Limb (tissue), 2 donors: ENCODE data around the gene MPPE1.
A peak's percentile ranks its signal among the peaks of the same experiment; 100 is the strongest.
"Not testable (repeated sequence)": the region's sequence is repeated elsewhere in the genome, so short reads cannot be mapped to it uniquely, and the experiment has no call there.

Experiments
- DNase-seq, 2 donors: peaks; one replicate each; pipeline ENCODE4 v3.0.0-alpha.2; 2016; ENCODE audit errors: extremely low spot score in 2 of 2

Gene MPPE1, protein sequence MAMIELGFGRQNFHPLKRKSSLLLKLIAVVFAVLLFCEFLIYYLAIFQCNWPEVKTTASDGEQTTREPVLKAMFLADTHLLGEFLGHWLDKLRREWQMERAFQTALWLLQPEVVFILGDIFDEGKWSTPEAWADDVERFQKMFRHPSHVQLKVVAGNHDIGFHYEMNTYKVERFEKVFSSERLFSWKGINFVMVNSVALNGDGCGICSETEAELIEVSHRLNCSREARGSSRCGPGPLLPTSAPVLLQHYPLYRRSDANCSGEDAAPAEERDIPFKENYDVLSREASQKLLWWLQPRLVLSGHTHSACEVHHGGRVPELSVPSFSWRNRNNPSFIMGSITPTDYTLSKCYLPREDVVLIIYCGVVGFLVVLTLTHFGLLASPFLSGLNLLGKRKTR

GRCh38 chr18:11908182-11909060, at the start of gene MPPE1:
MPPE1 (minus strand) TSS chr18:11908317; CDS start chr18:11897264, 11,053 bp downstream.
- peak; percentile 91 for DNase-seq

- no peak for DNase-seq
Measured at GRCh38 chr18:11957636-11958035, 49.5 kb upstream of the MPPE1 start.

GRCh38 chr18:11956371-11957308, 48.5 kb upstream of the MPPE1 start:
- no peak for DNase-seq

DNA sequence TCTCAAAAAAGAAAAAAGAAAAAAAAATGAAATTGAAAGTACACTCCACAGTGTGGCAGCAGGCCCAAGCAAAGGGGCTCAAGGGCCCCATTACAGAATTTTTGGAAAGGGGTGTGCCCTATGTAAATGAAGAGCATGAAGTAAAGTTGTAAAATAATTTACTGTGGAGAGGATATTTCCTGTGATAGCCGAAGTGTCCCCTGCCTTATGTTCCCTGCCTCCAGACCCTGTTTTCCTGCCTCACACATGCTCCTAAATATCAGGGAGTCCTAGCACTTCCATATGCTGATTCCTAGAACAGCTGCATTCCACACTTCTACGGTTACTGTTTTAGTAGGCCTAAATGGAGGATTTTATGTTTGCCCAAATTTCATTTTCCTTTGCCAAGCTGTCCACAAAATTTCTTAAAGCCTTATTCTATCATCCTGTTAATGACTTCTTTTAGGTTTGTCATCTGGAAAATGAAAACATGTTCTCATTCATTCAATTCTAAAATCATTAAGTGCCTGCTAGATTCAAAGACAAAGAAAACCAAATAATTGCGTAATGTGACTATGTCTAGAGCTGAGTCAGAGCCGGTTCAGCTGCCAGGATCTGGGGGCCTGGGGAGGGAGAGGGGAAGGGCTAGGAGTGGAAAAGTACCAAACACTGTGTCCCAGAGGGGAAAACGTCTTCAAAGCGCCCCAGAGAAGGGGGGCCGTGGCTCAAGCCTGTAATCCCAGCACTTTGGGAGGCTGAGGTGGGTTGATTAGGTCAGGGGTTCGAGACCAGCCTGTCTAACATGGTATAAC, 47.3 kb upstream of the MPPE1 start:
- DNase-seq: peak; percentile 83 to 85

- no peak for DNase-seq
Measured at GRCh38 chr18:11953113-11953512, 45.0 kb upstream of the MPPE1 start.

DNA sequence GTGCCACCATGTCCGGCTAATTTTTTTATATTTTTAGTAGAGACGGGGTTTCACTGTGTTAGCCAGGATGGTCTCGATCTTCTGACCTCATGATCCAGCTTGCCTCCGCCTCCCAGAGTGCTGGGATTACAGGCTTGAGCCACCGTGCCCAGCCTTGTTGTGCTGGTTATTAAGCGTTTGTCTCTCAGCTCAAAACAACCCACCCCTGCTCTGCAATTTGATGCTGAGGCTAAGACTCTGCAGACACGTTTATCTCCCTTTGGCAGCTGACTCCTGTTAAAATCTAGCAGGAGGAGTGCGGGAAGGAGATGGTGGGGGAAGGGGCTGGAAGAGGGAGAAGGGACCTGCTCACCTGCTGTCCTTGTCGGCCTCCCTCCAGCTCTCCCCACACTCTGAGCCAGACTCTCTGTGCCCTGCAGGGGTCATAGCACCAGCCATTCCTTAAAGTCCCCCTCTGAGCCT, 43.3 kb upstream of the MPPE1 start:
- DNase-seq: no peak

GRCh38 chr18:11950824-11951223, 42.7 kb upstream of the MPPE1 start:
- DNase-seq: no peak

DNA sequence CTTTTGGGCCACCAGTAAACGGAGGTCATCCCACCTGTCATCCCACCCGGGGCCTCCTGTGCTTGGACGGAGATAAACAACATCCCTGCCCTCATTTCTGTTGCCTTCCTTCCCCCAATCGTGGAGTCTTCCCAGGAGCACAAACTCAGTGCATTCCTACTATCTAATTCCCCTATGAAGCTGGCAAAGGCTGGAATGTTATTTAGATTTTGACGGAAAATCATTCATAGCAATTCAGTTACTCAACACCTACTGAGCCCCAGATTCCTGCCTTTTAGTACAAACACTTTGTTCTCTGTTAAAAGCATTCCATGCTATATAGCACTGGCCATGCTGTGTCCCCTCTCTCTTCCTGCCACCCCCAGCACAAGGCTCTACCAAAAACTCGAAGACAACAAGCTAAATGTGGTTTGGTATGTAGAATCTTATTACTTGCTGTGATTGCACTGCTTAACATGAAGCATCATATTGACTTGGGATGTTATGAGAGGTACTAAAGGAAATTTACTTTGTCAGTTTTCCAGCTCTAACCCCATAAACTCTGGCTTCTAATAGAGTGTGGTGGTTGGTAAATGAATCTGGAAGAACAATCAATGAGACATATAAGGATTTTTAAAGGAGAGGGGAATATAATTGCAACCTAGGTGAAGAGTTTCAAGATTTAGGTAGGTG, 40.9 kb upstream of the MPPE1 start:
- no peak for DNase-seq

- peak; percentile 76 to 78 for DNase-seq
Measured at GRCh38 chr18:11947214-11948191, 39.4 kb upstream of the MPPE1 start.

DNA sequence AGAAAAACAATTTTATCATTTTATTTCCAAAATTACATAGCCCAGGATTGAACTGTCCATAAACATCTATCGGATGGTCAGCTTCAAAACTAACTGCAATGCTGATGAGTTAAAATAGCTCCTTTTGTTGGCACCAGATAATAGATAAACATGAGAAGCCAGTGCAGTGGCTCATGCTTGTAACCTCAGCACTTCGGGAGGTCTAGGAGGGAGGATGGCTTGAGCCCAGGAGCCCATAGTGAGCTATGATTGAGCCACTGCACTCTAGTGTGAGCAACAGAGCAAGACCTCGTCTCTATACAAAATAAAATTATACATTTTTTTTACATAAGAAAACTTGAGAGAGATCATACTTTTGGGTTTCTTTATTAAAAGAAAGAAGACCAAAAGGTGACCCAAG, 38.6 kb upstream of the MPPE1 start:
- no peak for DNase-seq

GRCh38 chr18:11945834-11946659, 37.9 kb upstream of the MPPE1 start:
- not testable (repeated sequence) for DNase-seq

DNA sequence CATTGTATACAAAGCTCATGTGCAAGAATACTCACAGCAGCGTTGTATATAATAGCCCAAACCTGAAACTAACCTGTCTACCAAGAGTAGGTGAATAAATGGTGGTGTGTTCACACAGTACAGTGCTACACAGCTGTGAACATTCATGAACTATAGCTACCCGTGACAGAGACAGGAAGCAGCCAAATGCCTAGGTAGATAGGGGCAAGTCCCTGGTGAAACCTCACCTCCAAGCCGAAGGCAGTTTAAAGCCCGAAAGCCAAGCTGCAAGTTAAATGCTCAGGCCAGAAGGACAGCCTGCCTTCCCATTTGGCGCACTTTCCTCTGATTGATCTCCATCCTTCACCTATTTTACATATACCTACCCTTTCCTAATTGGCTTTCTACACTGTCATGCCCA, 36.7 kb upstream of the MPPE1 start:
- no peak for DNase-seq

DNA sequence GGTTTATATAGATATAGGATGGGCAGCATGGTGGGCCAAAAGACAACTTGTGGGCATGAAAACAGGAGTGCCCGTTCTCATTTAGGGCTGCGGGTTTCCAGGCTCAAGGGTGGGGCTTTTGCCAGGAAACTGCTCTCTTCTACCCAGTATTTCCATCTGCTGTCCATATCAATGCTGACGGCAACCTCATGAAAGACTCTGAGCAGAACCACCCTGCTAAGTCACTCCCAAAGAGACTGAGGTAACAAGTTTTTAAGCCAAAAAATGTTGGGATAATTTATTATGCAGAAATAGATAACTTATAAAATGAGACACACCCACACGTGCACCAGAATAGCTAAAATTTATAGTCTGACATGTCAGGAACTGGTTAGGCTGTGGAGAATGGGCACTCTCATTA, 36.1 kb upstream of the MPPE1 start:
- DNase-seq: no peak

- no peak for DNase-seq
Measured at GRCh38 chr18:11943551-11943950, 35.4 kb upstream of the MPPE1 start.

DNA sequence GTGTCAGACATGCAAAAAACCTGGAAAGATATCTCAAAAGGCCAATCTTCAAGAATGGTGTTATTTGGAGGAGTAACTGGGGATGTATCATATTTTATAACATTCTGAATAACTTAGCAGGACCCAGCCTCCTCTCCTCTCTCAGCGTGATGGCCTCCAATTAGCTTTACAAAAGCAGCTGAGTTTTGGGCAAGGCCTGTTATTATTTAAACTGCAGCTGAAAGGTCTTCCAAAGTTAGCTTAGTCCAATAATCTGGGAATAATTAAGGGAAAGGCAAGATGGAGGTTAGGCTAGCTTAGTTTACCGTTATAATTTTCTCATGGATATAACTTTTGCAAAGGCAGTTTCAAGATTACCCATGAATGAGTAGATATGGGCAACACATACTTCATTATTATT, 32.8 kb upstream of the MPPE1 start:
- DNase-seq: no peak

GRCh38 chr18:11937874-11938478, 29.9 kb upstream of the MPPE1 start:
- DNase-seq: peak; percentile 75 to 82

- no peak for DNase-seq
Measured at GRCh38 chr18:11932393-11932792, 24.3 kb upstream of the MPPE1 start.
